Stimulated activated CD4-positive, alpha-beta T cell treated with anti-CD3 and anti-CD28 coated beads, TNF-alpha, amount 100 ng/mL, for 4 hours (primary cell): ENCODE measurements around the gene THUMPD2.

Source experiments
- DNase-seq, 3 experiments: peaks; one replicate each; pipeline ENCODE4 v3.0.0-alpha.2; 2020; ENCODE audit warnings: low read depth in 3 of 3

The THUMPD2 gene

DNA sequence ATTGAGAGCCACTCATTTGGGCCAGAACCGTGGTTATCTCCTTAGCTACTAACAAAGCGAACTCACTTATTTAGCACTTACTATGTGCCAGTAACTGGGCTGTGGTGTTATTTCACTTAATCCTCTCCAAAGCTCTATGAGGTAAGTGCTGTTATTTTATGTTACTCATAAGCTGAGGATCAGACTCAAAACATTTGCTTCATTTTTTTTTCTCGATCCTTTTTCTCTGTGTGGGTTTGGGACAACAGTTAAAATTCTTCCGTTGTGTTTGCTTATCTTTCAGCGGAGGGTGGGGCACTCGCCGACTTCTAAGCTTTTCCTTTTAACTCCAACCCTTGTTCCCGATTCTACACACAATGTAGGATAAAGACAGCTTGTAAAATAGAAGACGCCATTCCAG is 60.6 kb downstream of the THUMPD2 start:
- no peak for DNase-seq

- DNase-seq, result no peak
Measured at GRCh38 chr2:39717067-39717466, 62.0 kb downstream of the THUMPD2 start.

DNA sequence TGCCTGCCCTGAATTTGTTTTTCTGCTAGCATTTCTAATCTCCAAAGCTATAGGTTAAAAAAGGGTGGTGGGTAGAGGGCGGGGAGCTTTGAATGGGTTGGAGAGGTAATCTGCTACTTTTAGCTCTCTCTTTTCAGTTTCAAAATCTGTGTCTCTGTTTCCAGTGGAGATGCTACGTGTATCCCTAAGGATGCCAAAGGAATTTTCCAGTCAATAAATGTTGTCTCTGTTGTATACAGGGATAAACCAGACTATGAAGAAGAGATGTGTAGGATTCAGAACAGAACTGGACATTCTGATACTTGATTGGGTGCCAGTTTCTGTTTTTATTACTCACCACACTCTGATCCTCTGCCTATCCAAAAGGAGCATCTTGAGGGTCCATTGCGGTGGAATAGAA is 63.2 kb downstream of the THUMPD2 start:
- DNase-seq, result no peak

DNA sequence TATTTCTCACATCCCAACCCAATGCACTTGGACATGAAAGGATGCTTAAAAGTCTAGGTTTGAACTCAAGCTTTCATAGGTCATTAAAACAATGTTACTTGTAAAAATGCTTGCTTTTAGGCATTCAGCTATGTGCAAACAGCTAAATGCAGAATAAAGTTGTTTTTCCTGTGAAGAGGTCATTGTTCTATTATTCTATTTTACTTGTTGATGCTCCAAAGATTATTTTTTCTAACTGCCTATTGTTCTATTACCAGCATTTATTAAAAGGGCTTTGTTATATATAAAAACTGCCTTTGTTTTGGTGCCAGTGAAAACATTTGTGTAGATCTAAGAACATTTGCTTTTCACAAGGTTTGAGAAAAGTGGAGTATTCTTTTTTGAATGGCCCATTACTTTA is 64.0 kb downstream of the THUMPD2 start:
- no peak for DNase-seq

DNA sequence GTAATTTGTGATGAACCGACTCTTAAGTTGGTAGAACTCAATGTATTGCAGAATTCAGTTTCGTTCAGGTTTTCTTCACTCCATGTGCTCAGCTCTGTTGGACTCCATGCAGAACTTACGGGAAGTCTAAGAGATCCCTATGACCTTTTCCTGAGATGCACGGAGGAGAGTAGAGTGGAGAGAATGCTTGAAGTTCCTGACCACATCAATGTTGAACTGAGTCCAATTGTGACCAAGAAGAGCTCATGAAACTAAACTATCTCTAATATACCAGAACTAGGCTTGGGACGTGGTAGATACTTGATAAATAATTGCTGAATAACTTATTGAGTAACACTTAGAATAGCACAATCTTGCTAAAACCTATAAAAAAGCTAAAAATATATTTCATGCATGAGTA is 66.1 kb downstream of the THUMPD2 start:
- no peak for DNase-seq

- no peak for DNase-seq
Measured at GRCh38 chr2:39710807-39711206, 68.3 kb downstream of the THUMPD2 start.

GRCh38 chr2:39708003-39708402 is 71.1 kb downstream of the THUMPD2 start:
- no peak for DNase-seq

- no peak for DNase-seq
Measured at GRCh38 chr2:39706945-39707344, 72.1 kb downstream of the THUMPD2 start.

DNA sequence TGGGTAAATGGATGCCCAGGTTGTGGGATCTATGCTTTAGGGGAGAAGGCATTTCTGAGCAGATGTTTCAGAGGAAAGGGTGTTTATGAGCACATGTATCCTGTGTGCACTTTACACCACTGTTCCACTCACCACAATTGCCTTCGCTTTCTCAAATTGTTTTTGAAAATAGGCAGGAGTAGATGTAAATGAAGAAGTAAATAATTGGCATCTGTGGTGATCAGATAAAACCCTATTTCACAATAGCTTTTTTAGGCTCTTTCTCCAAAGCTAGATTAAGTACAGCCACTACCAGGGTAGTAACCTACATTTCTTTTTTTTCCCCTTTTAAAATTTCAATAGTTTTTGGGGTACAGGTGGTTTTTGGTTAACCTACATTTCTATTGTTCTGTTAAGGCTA is 72.7 kb downstream of the THUMPD2 start:
- no peak for DNase-seq

DNA sequence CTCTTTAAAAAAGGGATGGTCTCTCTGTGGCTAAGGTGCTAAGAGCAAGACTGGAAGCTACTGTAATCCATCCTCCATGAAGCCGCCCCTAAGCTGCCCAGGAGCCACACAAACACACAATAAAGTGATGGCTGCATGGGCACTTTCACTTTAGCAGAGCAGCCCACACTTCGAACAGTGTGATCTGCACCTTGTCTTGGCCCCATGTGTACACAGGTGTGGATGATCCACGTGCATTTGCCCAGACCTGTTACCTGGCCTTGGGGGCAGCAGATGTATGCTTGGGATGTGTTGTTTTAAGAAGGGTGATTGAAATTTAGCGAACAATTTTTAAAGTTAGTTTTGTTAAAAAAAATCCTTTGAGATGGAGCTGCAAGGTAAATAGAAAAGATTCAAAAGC is 73.4 kb downstream of the THUMPD2 start:
- DNase-seq, result no peak

DNA sequence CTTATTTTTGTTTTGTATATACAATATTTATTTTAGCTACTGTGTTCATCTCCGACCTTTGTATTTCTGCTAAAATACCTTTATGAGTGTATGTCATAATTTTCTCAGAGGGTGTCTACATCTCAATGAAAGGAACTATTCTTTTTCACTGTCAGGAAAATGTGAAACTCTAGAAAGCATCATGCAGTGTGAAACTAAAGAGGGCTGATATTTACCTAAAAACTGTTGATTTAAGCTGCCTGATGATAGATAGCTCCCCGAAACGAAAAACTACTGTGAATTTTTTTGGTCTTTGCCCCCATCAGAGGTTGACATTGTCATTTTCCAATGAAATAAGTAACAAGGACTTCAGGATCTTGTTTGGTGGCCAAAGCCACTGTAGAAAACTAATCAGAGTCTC is 74.5 kb downstream of the THUMPD2 start:
- no peak for DNase-seq

- DNase-seq, result no peak
Measured at GRCh38 chr2:39703181-39703872, 75.7 kb downstream of the THUMPD2 start.

- DNase-seq, result no peak
Measured at GRCh38 chr2:39701137-39701536, 77.9 kb downstream of the THUMPD2 start.

- no peak for DNase-seq
Measured at GRCh38 chr2:39697454-39697853, 81.6 kb downstream of the THUMPD2 start.

DNA sequence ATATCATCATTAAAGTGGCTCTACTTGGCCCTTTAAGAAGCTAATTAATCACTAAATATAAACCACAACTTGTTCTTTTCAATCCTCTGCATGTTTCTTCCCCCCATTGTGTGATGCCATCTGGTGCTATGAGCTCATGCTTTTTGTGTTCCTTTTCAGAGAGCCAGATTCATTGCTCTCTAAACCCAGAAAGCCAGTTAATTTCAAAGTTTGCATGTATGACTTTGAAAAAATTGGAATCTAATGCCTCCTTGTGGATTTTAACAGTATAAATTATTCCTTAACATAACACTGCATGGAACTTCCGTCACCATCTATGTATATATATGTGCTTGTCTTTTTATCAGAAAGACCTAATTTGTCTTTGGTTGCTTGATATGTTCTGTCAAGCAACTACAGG is 82.2 kb downstream of the THUMPD2 start:
- DNase-seq, result no peak

GRCh38 chr2:39696101-39696553 is 82.9 kb downstream of the THUMPD2 start:
- DNase-seq, result no peak

DNA sequence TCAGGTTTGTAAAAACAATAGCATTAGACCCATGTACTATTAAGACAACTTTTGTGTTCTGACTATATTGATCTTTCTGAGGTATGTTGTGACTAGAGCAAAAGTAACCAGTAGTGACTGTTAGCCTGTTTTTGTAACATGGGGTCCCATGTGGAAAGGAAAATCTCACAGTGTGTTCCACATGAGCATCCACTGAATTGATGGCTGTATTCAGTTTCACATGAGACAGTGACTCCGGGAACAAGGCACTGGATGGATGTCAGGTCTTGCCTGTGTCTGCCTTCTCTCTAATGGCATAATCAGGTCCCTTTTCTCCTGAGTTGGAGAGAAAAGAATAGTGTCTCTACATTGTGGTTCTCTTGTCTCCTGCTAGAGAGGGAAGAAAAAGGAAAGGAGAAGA is 85.8 kb downstream of the THUMPD2 start:
- no peak for DNase-seq

GRCh38 chr2:39689876-39690275 is 89.2 kb downstream of the THUMPD2 start:
- DNase-seq, result no peak

DNA sequence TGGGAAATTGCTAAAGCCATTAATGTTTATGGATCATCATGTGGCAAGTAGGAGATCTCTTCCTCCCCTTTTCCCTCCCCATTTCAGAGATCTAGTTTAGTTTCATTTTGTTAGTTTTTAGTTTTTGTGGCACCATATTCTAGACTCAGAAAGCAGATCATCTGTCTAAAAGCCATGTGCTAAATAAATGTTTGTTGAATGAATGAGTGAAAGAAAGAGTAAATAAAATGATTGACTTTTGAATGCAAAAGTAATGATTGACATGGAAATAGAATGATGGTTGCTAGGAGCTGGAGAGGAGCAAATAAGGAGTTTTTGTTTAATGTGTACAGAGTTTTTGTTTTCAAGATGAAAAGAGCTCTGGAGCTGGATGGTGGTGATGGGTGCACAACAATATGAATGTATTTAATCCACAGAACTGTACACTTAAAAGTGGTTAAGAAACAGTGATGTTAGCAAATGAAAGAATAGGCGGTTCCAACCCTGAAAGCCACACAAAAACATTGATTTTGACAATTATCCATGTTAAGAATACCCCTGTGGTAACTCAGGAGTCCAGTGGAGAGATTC is 89.7 kb downstream of the THUMPD2 start:
- no peak for DNase-seq

DNA sequence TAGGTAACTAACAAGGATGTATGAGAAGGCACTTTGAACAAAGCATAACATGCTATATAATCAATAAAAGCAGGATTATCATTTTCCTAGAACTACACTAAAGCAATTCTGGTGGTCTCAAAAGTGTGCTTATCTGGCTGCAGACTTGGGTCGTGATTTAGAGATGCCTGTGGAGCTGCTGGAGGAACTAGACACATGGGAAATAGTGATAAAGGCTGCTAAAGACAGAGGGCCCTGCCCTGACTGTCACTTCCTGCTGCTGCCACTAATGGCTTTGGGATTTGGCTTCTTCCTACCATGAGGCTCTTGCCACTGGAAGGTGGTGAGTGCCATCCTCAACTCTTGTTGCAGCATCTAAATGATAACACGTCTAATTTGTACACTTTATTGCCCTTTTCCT is 90.9 kb downstream of the THUMPD2 start:
- no peak for DNase-seq

- no peak for DNase-seq
Measured at GRCh38 chr2:39686456-39686855, 92.6 kb downstream of the THUMPD2 start.
